Cerebellar nuclear complex (tissue), 1 donor: ENCODE measurements around the gene SEC14L3.

Experiments
- DNase-seq, 2 experiments: peaks; one replicate each; lab custom pipeline; 2025; lab: John Stamatoyannopoulos, UW

The SEC14L3 gene

DNA sequence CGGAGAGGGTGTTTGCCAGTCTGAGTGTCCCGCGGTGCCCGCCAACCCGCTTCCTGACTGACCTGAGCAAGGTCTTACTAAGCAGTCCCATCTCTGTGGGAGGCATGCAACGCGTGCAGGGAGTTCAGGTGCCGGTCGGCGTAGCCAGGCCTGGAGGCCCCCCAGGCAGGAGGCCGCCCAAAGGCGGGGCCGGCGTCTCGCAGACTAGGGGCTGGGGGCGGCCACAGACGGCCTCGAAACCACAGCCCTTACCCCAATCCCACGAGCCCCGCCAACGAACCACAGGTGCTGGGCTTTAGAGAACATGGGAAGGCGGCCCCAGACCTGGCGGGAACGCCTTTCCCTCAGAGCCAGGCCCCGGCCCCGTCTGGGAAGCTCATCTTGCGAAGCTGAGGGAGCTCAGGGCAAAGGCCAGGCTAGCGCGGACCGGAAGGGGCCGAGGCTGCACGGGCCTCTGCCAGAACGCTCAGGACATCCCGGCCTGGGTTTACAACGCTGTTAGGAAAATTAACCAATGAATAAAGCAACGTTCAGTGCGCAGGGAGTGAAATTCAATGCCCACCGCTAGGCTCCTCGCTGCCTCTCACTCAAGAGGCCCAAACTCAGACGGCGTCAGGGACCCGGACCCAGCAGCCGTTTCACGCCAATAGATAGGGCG lies 48.4 kb downstream of the SEC14L3 start:
- DNase-seq = no peak

DNA sequence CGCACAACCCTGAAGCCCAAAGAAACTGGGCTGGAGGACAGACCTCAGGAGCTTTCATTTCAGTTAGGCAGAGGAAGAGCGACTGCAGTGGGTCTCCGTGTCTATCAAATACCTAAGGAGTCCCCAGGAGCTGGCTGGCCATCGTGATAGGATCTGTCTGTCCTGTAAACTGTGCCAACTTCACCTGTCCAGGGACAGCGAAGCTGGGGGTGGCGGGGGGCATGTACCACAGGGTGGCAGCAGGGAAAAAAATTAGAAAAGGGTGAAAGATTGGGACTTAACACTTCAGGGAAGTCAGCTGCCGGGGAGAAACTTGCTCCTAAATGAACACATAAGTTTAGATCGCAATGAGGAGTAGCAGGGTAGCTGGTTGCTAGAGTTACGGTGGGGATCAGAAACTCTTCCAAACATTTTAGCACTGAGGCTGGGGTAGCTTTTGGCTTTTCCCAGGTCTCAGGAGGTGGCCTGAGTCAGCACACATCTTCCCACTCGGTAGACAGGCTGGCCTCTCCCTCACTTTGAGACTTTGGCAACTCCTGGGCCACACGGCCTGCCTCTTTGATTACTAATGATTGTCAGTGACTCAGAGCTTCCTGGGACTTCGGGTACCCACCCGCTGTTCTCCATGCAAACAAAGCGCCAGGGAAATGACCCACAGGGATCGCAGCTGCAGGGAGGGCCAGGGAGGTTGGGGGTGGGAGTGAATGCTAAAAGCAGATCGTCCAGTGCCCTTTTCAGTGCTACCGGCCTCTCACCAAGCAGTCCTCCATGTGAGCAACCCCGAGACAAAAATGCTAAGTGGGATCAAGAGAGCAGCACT lies 49.1 kb downstream of the SEC14L3 start:
- DNase-seq = no peak

GRCh38 chr22:30421695-30422480 lies 49.9 kb downstream of the SEC14L3 start:
- DNase-seq = no peak

GRCh38 chr22:30420347-30421125 lies 51.3 kb downstream of the SEC14L3 start:
- no peak for DNase-seq

DNA sequence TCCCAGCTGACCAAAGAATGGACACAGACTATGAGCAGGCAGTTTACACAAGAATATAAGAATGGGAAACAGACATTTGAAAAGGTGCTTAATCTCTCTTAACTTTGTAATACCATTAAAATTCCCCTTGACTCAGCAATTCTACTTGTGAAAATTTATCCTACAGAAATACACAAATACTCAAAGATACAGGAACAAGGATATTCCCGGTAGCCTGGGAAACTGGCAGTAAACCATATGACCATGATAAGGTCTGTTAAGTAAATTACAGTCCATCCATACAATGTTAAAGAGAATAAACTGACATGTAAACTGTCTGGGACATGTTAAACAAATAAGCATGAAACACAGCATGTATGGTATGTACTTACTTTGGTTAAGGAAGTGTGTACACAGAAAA lies 55.0 kb downstream of the SEC14L3 start:
- no peak for DNase-seq

DNA sequence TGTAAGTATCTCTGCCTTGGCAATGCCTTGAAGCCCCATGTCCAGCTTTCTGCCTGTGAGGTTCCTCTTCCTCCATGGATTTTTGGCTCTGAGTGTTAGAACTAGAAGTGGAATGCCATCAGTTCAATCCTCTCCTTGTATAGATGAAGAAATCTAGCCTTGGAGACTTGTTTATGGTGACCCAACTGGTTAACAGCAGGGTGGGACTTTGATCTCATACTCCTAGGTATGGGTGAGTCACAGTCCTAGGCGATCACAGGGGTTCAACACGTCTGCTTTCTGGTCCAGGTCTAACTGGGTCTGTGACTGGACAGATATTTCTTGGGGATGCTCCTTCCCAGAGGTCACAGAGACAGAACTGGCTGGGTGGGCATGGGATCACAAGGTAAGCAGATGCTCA lies 55.4 kb downstream of the SEC14L3 start:
- DNase-seq = no peak

DNA sequence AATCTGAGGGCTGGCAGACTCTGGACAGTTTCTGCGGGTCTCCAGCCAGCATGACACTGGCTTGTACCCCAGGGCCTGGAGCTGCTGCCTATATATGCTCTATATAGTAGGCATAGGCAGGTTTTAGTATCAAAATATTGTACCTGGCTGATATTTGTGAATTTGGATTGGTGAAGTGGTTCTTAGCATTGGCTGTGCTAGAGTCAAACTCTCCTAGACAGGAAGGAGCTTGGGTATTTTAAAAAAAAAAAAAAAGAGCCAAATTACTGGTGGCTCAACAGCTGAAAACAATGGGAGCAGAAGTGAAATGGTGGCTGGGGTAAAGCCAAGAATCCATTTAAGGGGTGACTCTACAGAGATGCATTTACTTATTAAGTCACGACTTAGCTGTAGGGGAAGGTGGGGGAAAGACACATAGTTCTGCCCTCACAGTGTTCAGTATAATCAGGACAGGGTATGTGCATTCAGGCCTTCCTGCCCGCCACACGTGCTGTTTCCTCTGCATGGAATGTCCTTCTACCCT lies 57.2 kb downstream of the SEC14L3 start:
- no peak for DNase-seq

DNA sequence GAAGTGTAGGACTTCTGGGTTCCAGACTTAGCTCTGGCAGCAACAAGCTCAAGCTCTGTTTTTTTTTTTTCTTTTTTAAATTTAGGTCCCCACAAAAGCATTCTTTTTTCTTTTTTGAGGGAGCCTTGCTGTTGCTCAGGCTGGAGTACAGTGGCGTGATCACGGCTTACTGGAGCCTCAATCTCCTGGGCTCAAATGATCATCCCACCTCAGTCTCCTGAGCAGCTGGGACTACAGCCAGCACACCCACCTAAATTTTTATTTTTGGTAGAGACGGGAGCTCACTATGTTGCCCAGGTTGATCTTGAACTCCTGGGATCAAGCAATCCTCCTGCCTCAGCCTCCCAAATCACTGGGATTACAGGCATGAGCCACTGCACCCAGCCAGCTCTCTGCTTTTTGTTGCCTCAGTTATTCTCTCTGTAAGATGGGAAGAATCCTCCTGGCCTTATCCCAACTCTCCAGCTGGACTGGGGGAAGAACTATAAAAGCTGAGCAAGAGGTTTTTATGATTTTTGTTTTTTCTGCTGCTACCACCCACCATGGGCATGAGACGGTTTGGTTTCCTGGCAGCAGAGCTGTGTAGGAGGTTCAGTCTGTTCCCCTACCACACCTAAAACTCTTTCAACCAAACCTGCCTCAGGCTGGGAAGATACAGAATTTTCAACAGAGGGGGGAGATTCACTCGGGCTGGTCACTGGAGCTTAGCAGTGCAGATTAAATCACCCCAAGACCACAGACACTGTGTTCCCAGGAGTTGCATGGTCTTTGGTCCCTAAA lies 57.9 kb downstream of the SEC14L3 start:
- DNase-seq = no peak

- no peak for DNase-seq
Observed at GRCh38 chr22:30413001-30413400, 58.8 kb downstream of the SEC14L3 start.

DNA sequence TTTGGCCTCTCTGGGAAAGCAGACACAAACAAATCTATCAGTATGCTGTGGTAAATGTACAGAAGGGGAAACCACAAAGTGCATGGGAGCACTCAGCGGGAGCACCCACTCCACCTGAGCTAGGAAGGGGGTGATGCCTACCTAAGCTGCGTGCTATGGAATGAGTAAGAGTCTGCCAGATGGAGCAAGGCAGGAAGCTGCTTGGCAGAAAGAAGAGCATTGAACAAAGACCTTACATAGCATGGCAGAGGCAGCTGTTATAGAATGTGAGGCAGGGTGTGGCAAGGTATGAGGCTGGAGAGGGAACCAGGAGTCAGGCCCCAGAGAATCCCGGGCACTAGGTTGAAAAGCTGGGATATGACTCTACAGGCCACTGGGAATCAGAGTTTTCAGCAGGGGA lies 60.0 kb downstream of the SEC14L3 start:
- no peak for DNase-seq
